T47D (cell line): ENCODE results near the gene CNTN4.

Source experiments
- DNase-seq, 2 experiments: peaks; one replicate each; pipeline versions ENCODE4 v3.0.0 to v3.0.0-alpha.2; 2011 to 2012; ENCODE audit warnings: low read depth in 1 of 2, low spot score in 1 of 2
- JUND ChIP-seq: IDR thresholded peaks from 2 replicates; pipeline ENCODE4 v1.6.1; 2012; ENCODE audit warnings: low read depth
- in situ Hi-C: cut with HindIII; loops from 2 replicates; pipeline ENCODE4 v1.10.0; 2016; ENCODE audit warnings: low sequenced_read_pairs, low pct_unique_long_range_greater_than_20kb

The CNTN4 gene

GRCh38 chr3:2839876-2840275 lies 741.2 kb downstream of the CNTN4 start:
- DNase-seq = no peak
- in situ Hi-C loops = no loop called here
- no peak for TF ChIP-seq JUND

DNA sequence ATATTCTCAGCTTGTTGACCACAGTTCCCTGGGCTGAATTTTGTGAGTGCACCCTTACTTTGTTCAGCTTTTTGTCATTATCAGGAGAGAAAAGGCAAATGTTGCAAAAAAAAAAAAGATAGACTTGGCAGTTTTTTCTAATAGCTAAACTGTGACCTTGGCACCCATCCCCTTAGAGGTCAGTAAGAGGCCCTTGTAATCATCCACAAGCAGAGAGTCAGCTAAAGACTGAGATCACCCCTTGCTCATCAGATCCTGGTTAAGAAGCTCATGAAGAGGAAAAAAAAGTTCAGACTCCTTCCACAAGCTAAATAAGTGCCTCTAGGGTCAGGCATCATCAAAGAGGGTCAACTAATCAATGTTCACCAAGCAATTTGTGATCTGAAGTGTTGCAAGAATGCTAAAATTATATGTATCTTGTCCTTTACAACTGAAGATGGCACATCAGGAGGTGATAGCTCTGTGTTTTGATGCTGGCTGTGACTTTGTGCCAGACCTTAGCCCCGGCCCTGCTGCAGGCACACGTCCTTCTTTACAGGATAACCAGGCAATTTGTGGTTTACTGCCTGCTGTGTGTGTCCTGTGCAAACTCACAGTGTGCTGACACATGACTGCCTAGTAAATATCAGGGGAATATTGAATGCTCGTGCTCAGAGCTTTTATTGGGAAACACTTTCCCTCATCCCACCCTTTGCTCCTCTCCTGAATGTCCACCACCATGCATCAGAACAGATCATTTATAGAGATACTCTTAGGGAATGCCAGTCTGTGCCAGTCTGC lies 748.6 kb downstream of the CNTN4 start:
- in situ Hi-C loops = no loop called here
- no peak for TF ChIP-seq JUND
- no peak for DNase-seq

DNA sequence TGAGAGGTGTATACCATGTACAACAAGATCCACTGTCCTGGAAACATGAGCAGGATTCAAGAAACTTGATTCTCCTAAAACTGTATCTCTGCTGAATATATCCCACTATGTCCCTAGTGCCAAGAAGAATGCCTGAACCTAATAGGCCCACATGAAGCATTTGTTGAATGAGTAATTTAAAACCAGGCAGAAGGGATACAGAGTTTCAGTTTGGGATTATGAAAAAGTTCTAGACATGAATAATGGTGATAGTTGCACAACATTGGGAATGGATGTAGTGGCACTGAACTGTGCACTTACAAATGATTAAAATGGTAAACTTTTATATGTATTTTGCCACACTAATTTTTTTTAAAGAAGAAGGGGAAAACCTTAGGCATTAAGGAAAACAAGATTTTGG lies 750.4 kb downstream of the CNTN4 start:
- no peak for TF ChIP-seq JUND
- in situ Hi-C loops = no loop called here
- DNase-seq = no peak

- no peak for DNase-seq
- no peak for TF ChIP-seq JUND
- in situ Hi-C loops = no loop called here
These were observed 752.0 kb downstream of the CNTN4 start for GRCh38 chr3:2850701-2851100.

- TF ChIP-seq JUND = no peak
- in situ Hi-C loops = no loop called here
- DNase-seq = no peak
These were observed 752.7 kb downstream of the CNTN4 start for GRCh38 chr3:2851361-2851760.

GRCh38 chr3:2851835-2852234 lies 753.2 kb downstream of the CNTN4 start:
- no peak for TF ChIP-seq JUND
- no peak for DNase-seq
- in situ Hi-C loops = no loop called here

GRCh38 chr3:2853651-2854050 lies 755.0 kb downstream of the CNTN4 start:
- TF ChIP-seq JUND = no peak
- DNase-seq = no peak
- in situ Hi-C loops = no loop called here

DNA sequence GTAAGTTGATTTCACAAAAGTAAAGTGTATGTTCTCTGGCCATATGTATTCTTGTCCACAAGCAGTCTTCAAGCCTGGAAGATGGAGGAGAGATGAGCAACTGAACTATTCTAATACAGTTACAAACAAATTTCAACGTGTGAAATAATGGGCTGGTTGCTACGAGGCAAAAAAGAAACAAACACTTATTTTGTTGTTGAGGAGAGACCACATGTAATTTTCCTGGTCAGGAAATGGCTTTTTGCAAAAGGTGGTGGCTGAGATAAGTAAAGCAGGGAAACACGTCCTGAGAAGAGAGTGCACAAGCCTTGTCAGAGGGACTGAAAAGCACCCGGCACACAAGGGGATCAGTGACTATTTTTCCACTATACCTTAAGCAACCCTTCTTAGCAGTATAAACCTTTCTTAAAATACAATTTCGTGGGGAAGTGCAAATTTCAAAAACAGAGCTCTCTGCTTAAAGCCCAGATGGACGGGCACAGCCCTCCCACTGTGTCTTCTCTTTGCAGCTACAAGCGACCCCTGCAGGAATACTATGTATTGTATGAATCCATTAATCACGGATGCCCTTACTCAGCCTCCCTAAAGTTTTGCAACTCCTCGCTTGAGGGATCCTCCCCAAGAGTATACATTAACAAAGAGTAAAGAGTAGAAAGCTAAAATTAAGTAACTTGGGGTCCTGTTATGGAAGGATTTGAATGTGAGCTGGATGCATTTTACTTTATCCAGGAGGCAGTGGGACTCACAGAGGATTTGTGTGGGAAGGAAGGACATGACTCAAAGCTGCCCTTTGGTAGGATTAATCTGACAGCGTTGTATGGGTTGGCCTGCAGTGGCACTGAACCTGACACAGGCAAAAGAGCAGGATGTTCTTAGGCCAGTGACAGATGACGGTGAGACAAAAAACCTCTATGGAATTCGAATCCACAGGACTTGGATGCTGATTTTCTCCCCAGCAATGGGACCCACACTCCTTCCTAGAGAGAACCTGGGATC lies 757.8 kb downstream of the CNTN4 start:
- TF ChIP-seq JUND = no peak
- in situ Hi-C loops = no loop called here

GRCh38 chr3:2860626-2861025 lies 762.0 kb downstream of the CNTN4 start:
- DNase-seq = no peak
- in situ Hi-C loops = no loop called here
- no peak for TF ChIP-seq JUND

More for the DNA sequence above, 757.8 kb downstream of the CNTN4 start:
- no peak for DNase-seq

DNA sequence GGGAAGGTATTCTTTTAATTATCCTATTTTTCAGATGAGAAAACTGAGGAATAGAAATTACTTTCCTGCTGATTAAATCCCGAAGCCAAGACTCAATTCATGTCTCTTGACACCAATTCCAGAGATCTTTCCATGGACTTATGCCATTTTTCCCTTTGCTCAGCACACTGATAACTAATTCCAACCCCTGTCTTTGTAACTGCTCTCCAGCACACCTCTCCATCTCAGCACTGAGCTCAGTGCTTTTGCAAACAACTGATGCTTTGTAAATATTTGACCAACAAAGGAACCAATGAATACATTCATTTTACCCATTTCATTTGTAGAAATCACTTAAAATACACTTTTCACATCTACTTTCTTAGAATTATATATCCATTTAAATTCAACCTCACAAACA lies 762.5 kb downstream of the CNTN4 start:
- TF ChIP-seq JUND = no peak
- in situ Hi-C loops = no loop called here
- DNase-seq = no peak

DNA sequence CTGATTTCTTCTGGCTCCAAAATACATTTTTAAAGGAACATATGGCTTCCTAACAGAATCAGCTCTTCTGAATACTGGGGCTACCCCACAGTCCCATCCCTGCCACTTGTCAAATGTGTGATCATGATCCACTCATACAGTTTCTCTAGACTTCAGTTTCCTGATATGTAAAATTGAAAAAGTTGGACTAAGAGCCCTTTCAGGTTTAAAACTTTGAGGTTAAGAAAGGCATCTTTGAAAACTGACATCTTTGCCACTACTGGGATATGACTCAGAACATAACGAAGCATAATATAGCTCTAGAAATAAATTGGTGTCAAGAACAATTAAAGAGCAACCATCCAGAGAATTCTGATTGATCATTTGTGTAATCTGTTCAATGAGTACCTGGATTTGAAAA lies 763.3 kb downstream of the CNTN4 start:
- DNase-seq = no peak
- TF ChIP-seq JUND = no peak
- in situ Hi-C loops = no loop called here

DNA sequence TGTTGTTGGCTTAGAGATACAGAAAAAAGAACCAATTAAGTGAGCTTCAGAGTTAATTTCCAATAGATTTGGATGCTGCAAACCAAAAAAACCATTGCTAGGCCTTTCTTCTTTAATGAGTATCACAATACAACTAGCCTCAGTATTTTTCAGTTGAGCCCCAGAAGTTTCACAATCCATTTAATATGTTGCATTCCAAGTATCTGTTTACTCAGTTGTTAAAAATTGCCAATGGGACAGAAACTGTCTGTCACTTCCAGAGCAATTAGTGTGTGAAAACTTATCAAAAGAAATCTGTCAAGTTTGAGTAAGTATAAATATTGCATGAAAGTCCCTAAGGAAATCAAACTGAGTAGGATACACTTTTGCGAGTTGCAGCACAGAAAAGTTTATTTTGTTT lies 763.7 kb downstream of the CNTN4 start:
- no peak for TF ChIP-seq JUND
- no peak for DNase-seq
- in situ Hi-C loops = no loop called here

DNA sequence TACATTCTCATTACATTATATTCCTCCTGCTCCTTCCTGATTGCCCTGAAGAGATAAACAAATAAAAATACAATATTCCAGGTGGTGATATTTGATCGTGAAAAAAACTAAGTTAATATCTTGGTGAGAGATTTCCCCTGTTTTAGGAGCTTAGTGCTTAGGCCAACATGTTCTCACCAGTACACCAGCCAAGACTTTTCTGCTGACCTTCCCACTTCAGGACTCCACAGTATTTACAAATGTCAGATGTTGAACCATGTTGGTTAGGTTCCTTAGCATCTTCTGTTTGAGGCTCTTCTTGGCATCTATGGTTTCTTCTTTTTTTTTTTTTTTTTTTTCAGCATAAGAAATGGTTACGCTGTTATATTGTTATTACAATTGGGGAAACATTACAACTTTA lies 764.5 kb downstream of the CNTN4 start:
- no peak for DNase-seq
- in situ Hi-C loops = no loop called here
- no peak for TF ChIP-seq JUND
